OCI-LY1 (cell line): Measurements from ENCODE around the gene FOXN1.

Source experiments
- EZH2 ChIP-seq: fragments of 200-600 bp; sonication (generic), shearing (Covaris generic); IDR thresholded peaks from 2 replicates; pipeline ENCODE4 v1.8.0; 2017; ENCODE audit warnings: borderline replicate concordance, mixed run types, mild to moderate bottlenecking, antibody characterized with exemption, low read length, moderate library complexity, mixed read lengths
- TF ChIP-seq, protein P1 (sequence below): fragments of 200-600 bp; sonication (generic), shearing (Covaris generic); IDR thresholded peaks from 2 replicates; pipeline ENCODE4 v1.5.1; 2017; ENCODE audit warnings: mild to moderate bottlenecking, antibody characterized with exemption, low read length, moderate library complexity, mixed read lengths

DNA sequence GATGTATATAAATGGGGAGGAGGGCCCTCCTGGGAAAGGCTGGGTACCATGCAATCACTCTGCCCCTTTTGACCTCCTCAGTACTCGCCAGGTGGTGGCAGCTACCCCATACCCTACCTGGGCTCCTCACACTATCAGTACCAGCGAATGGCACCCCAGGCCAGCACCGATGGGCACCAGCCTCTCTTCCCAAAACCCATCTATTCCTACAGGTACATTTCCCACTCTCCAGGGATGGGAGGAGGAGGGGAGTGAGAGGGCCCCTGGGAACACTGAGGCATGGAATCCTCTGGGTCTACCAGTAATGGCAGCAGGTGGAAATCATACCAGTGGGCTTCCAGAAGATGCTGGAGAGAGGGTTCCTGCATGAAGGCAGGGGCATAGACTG is 22.9 kb downstream of the FOXN1 start:
- TF ChIP-seq, protein P1, sequence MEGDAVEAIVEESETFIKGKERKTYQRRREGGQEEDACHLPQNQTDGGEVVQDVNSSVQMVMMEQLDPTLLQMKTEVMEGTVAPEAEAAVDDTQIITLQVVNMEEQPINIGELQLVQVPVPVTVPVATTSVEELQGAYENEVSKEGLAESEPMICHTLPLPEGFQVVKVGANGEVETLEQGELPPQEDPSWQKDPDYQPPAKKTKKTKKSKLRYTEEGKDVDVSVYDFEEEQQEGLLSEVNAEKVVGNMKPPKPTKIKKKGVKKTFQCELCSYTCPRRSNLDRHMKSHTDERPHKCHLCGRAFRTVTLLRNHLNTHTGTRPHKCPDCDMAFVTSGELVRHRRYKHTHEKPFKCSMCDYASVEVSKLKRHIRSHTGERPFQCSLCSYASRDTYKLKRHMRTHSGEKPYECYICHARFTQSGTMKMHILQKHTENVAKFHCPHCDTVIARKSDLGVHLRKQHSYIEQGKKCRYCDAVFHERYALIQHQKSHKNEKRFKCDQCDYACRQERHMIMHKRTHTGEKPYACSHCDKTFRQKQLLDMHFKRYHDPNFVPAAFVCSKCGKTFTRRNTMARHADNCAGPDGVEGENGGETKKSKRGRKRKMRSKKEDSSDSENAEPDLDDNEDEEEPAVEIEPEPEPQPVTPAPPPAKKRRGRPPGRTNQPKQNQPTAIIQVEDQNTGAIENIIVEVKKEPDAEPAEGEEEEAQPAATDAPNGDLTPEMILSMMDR = no peak
- TF ChIP-seq EZH2 = no peak
